Endodermal cell (in vitro differentiated cells): ENCODE measurements around the gene OR7G2. TPM values are rescaled to one million over a fixed set of nuclear protein-coding genes. Genes with fewer than 3 reads are reported as not detected.
"Not testable (repeated sequence)": the region's sequence is repeated elsewhere in the genome, so short reads cannot be mapped to it uniquely, and the experiment has no call there.

ENCODE experiments used
- DNase-seq: peaks from one replicate; pipeline ENCODE4 v3.0.0-alpha.2; 2017
- H3K27ac ChIP-seq: 2 replicates; pipeline ENCODE4 v1.5.1; 2013; ENCODE audit warnings: mild to moderate bottlenecking, low read depth, low read length, moderate library complexity
- H3K27me3 ChIP-seq: 2 replicates; pipeline ENCODE4 v1.6.1; 2013; ENCODE audit warnings: mild to moderate bottlenecking, low read length, moderate library complexity; ENCODE audit not compliant: insufficient read depth, control insufficient read depth, poor library complexity, severe bottlenecking
- H3K36me3 ChIP-seq: 2 replicates; pipeline ENCODE4 v1.7.0; 2013; ENCODE audit warnings: mild to moderate bottlenecking, low read length, moderate library complexity; ENCODE audit not compliant: control insufficient read depth, insufficient read depth
- H3K4me1 ChIP-seq: one replicate; pipeline ENCODE4 v1.7.0; 2013; ENCODE audit warnings: low read length; ENCODE audit not compliant: control insufficient read depth, insufficient read depth
- H3K4me3 ChIP-seq: 2 replicates; pipeline ENCODE4 v1.5.1; 2013; ENCODE audit warnings: mild to moderate bottlenecking, low read length, moderate library complexity
- H3K9ac ChIP-seq: 2 replicates; pipeline ENCODE4 v1.6.1; 2013; ENCODE audit warnings: mild to moderate bottlenecking, low read length, moderate library complexity; ENCODE audit not compliant: poor library complexity, severe bottlenecking; ENCODE audit errors: extremely low read depth
- H3K9me3 ChIP-seq: 2 replicates; pipeline ENCODE4 v1.6.1; 2013; ENCODE audit warnings: mild to moderate bottlenecking, low read length, moderate library complexity; ENCODE audit not compliant: control insufficient read depth
- H3K27ac Mint-ChIP-seq: 2 replicates; pipeline ENCODE4 v1.8.0; 2020; ENCODE audit warnings: mixed read lengths
- H3K27me3 Mint-ChIP-seq: 2 replicates; pipeline ENCODE4 v1.8.0; 2021; ENCODE audit warnings: mild to moderate bottlenecking, mixed read lengths; ENCODE audit not compliant: insufficient read depth
- H3K36me3 Mint-ChIP-seq: 2 replicates; pipeline ENCODE4 v1.8.0; 2020; ENCODE audit warnings: low read depth, mixed read lengths
- H3K4me1 Mint-ChIP-seq: 2 replicates; pipeline ENCODE4 v1.8.0; 2020; ENCODE audit warnings: mixed read lengths
- H3K4me3 Mint-ChIP-seq: 2 replicates; pipeline ENCODE4 v1.8.0; 2020; ENCODE audit warnings: mild to moderate bottlenecking, moderate library complexity, mixed read lengths
- H3K9me3 Mint-ChIP-seq: 2 replicates; pipeline ENCODE4 v1.8.0; 2020; ENCODE audit warnings: mild to moderate bottlenecking, mixed read lengths
- CTCF ChIP-seq: fragments of 200-600 bp; sonication (generic); conservative IDR thresholded peaks from 2 replicates; pipeline ENCODE4 v1.5.0; 2021; ENCODE audit warnings: antibody characterized with exemption, mild to moderate bottlenecking
- WGBS, 2 experiments: methylation state at CpG; one replicate each; pipeline versions ENCODE4 v1.1.5 to v1.1.7; 2013; ENCODE audit warnings: missing lambda C conversion rate in 2 of 2, mixed read lengths in 1 of 2; ENCODE audit not compliant: insufficient coverage in 1 of 2, insufficient read length in 1 of 2; 5-methylcytosine and 5-hydroxymethylcytosine counted together
- total RNA-seq, 2 donors: library from RNA; stranded (reverse); fragmentation: NEBNext Ultra II Directional in 1 of 2; extraction: Animal tissue kit (Norgen Biotek cat#: 25700) in 1 of 2; gene quantifications; 2 replicates in 1 of 2; 3 replicates in 1 of 2; pipeline ENCODE4 v1.2.1, GENCODE V29; 2021

The OR7G2 gene
- total RNA-seq, 2 donors from 2014 or later = not detected

GRCh38 chr19:9060564-9061340 is 46.5 kb downstream of the OR7G2 start:
- no peaks in the 10 kb centered on the region for H3K36me3 Mint-ChIP-seq
- peaks cover 11% of the 10 kb centered on the region for H3K4me1 Mint-ChIP-seq
- 83 to 84% methylated on average over 15 of the region's 17 CpGs for WGBS, 2 experiments
- no peak overlapping the region for H3K4me3 ChIP-seq
- H3K4me3 Mint-ChIP-seq = no peak overlapping the region
- no peaks in the 10 kb centered on the region for H3K9me3 ChIP-seq
- H3K27me3 ChIP-seq = no peaks in the 10 kb centered on the region
- no peaks in the 10 kb centered on the region for H3K9me3 Mint-ChIP-seq
- H3K27ac Mint-ChIP-seq = no peak overlapping the region
- TF ChIP-seq CTCF = no peak
- no peaks in the 10 kb centered on the region for H3K4me1 ChIP-seq
- H3K9ac ChIP-seq = no peak overlapping the region
- no peaks in the 10 kb centered on the region for H3K36me3 ChIP-seq
- no peak overlapping the region for H3K27ac ChIP-seq
- no peaks in the 10 kb centered on the region for H3K27me3 Mint-ChIP-seq
- DNase-seq = no peak

- H3K27me3 ChIP-seq = no peaks in the 10 kb centered on the region
- peaks cover 7% of the 10 kb centered on the region for H3K9me3 Mint-ChIP-seq
- peak overlapping the region; percentile 78 for H3K27ac Mint-ChIP-seq
- no peak for DNase-seq
- no peaks in the 10 kb centered on the region for H3K36me3 Mint-ChIP-seq
- no peak overlapping the region for H3K27ac ChIP-seq
- peaks cover 21% of the 10 kb centered on the region for H3K4me1 Mint-ChIP-seq
- H3K36me3 ChIP-seq = no peaks in the 10 kb centered on the region
- no peaks in the 10 kb centered on the region for H3K4me1 ChIP-seq
- H3K4me3 ChIP-seq = no peak overlapping the region
- no peaks in the 10 kb centered on the region for H3K9me3 ChIP-seq
- WGBS, 2 experiments = 78 to 83% methylated on average over 10 to 12 of the region's 12 CpGs
- no peak for TF ChIP-seq CTCF
- no peaks in the 10 kb centered on the region for H3K27me3 Mint-ChIP-seq
- H3K9ac ChIP-seq = no peak overlapping the region
- no peak overlapping the region for H3K4me3 Mint-ChIP-seq
Measured at GRCh38 chr19:9058905-9059667, 48.2 kb downstream of the OR7G2 start.

GRCh38 chr19:9057505-9058258 is 49.6 kb downstream of the OR7G2 start:
- peaks cover 19% of the 10 kb centered on the region for H3K9me3 Mint-ChIP-seq
- no peak overlapping the region for H3K9ac ChIP-seq
- H3K36me3 Mint-ChIP-seq = no peaks in the 10 kb centered on the region
- no peaks in the 10 kb centered on the region for H3K36me3 ChIP-seq
- no peak overlapping the region for H3K27ac ChIP-seq
- TF ChIP-seq CTCF = no peak
- peaks cover 26% of the 10 kb centered on the region for H3K4me1 Mint-ChIP-seq
- no peak overlapping the region for H3K27ac Mint-ChIP-seq
- H3K4me3 Mint-ChIP-seq = no peak overlapping the region
- H3K4me3 ChIP-seq = no peak overlapping the region
- 90 to 95% methylated on average over 4 of the region's 4 CpGs for WGBS, 2 experiments
- no peak for DNase-seq
- H3K4me1 ChIP-seq = no peaks in the 10 kb centered on the region
- H3K27me3 Mint-ChIP-seq = no peaks in the 10 kb centered on the region
- no peaks in the 10 kb centered on the region for H3K9me3 ChIP-seq
- H3K27me3 ChIP-seq = no peaks in the 10 kb centered on the region

- not testable (repeated sequence) for DNase-seq, H3K4me1 ChIP-seq, H3K27ac Mint-ChIP-seq, H3K4me3 Mint-ChIP-seq, H3K4me3 ChIP-seq, H3K27me3 Mint-ChIP-seq, H3K27me3 ChIP-seq, H3K36me3 Mint-ChIP-seq, H3K36me3 ChIP-seq, H3K9me3 ChIP-seq, H3K27ac ChIP-seq, H3K9ac ChIP-seq
- H3K4me1 Mint-ChIP-seq = peaks cover 26% of the 10 kb centered on the region
- 71 to 97% methylated on average over 1 to 9 of the region's 9 CpGs for WGBS, 2 experiments
- peaks cover 19% of the 10 kb centered on the region for H3K9me3 Mint-ChIP-seq
Measured at GRCh38 chr19:9056131-9056530, 51.1 kb downstream of the OR7G2 start.
